ENCODE data around the gene SLC41A3.

The SLC41A3 gene

GRCh38 chr3:126083913-126084767 lies at the start of gene SLC41A3:
SLC41A3 (minus strand) TSS chr3:126084124; CDS start chr3:126068219, 15,905 bp downstream.
- DNase-seq = peak; percentile 7

GRCh38 chr3:126133606-126134005 lies 49.7 kb upstream of the SLC41A3 start:
- no peak for DNase-seq

- no peak for DNase-seq
These were observed 49.0 kb upstream of the SLC41A3 start for GRCh38 chr3:126132751-126133511.

GRCh38 chr3:126131881-126132750 lies 48.2 kb upstream of the SLC41A3 start:
- no peak for DNase-seq

GRCh38 chr3:126130981-126131745 lies 47.2 kb upstream of the SLC41A3 start:
- DNase-seq = no peak

GRCh38 chr3:126130081-126130855 lies 46.3 kb upstream of the SLC41A3 start:
- DNase-seq = no peak

- DNase-seq = no peak
These were observed 45.5 kb upstream of the SLC41A3 start for GRCh38 chr3:126129398-126129891.

- no peak for DNase-seq
These were observed 44.8 kb upstream of the SLC41A3 start for GRCh38 chr3:126128504-126129397.

- DNase-seq = no peak
These were observed 44.0 kb upstream of the SLC41A3 start for GRCh38 chr3:126127904-126128303.

- no peak for DNase-seq
These were observed 43.5 kb upstream of the SLC41A3 start for GRCh38 chr3:126127452-126127851.

GRCh38 chr3:126126811-126127431 lies 43.0 kb upstream of the SLC41A3 start:
- no peak for DNase-seq

- no peak for DNase-seq
These were observed 42.4 kb upstream of the SLC41A3 start for GRCh38 chr3:126126286-126126685.

GRCh38 chr3:126125781-126126251 lies 41.9 kb upstream of the SLC41A3 start:
- DNase-seq = no peak

GRCh38 chr3:126125341-126125740 lies 41.4 kb upstream of the SLC41A3 start:
- DNase-seq = no peak

GRCh38 chr3:126124896-126125295 lies 41.0 kb upstream of the SLC41A3 start:
- no peak for DNase-seq

- no peak for DNase-seq
These were observed 40.4 kb upstream of the SLC41A3 start for GRCh38 chr3:126124148-126124868.

GRCh38 chr3:126121632-126122031 lies 37.7 kb upstream of the SLC41A3 start:
- no peak for DNase-seq

- DNase-seq = no peak
These were observed 37.1 kb upstream of the SLC41A3 start for GRCh38 chr3:126121074-126121473.

GRCh38 chr3:126119976-126120375 lies 36.1 kb upstream of the SLC41A3 start:
- DNase-seq = no peak
